OCI-LY7 (cell line): ENCODE measurements around the gene KAZN. TPM values are rescaled to one million over a fixed set of nuclear protein-coding genes. Genes with fewer than 3 reads are reported as not detected.

ENCODE experiments used
- BruUV-seq: library from RNA; stranded (reverse); fragments of 400-500 nt; replicated peaks from 2 replicates; lab custom pipeline; 2021; lab: Mats Ljungman, UMichigan
- CTCF ChIA-PET: fragments of 300-600 bp; sonication (Branson Sonifier 250); formaldehyde crosslinking; loops from one replicate; lab custom pipeline; 2022; ENCODE audit warnings: antibody characterized with exemption; ENCODE audit not compliant: unreplicated experiment; lab: Charles Lee
- POLR2A ChIA-PET: fragments of 300-600 bp; sonication (Branson Sonifier 250); formaldehyde crosslinking; loops from one replicate; lab custom pipeline; 2022; ENCODE audit warnings: antibody characterized with exemption; lab: Charles Lee
- DNase-seq: peaks from one replicate; pipeline ENCODE4 v3.0.0-alpha.2; 2015; ENCODE audit warnings: low spot score
- H2AFZ ChIP-seq: fragments of 200-600 bp; sonication (generic), shearing (Covaris generic); 2 replicates; pipeline ENCODE4 v1.6.1; 2014; ENCODE audit warnings: mild to moderate bottlenecking, antibody characterized with exemption, low read length, moderate library complexity
- H3K27ac ChIP-seq: fragments of 200-600 bp; sonication (generic); 2 replicates; pipeline ENCODE4 v1.5.1; 2014; ENCODE audit warnings: mixed run types, low read depth, mild to moderate bottlenecking, moderate library complexity, low read length, inconsistent platforms; ENCODE audit not compliant: poor library complexity, severe bottlenecking
- H3K36me3 ChIP-seq: fragments of 200-600 bp; sonication (generic); 2 replicates; pipeline ENCODE4 v1.6.1; 2014; ENCODE audit warnings: mild to moderate bottlenecking, antibody characterized with exemption, low read length, moderate library complexity, mixed read lengths; ENCODE audit not compliant: insufficient read depth
- H3K4me1 ChIP-seq: fragments of 200-600 bp; sonication (generic); 2 replicates; pipeline ENCODE4 v1.5.1; 2014; ENCODE audit warnings: mild to moderate bottlenecking, low read length; ENCODE audit not compliant: insufficient read depth, poor library complexity, severe bottlenecking
- H3K4me2 ChIP-seq: fragments of 200-600 bp; sonication (generic); 2 replicates; pipeline ENCODE4 v1.6.1; 2014; ENCODE audit warnings: mild to moderate bottlenecking, low read length
- H3K4me3 ChIP-seq: fragments of 200-600 bp; sonication (generic); 2 replicates; pipeline ENCODE4 v1.5.1; 2014; ENCODE audit warnings: mild to moderate bottlenecking, low read depth, low read length; ENCODE audit not compliant: poor library complexity, severe bottlenecking
- H3K79me2 ChIP-seq: fragments of 200-600 bp; sonication (generic); 2 replicates; pipeline ENCODE4 v1.6.1; 2016; ENCODE audit warnings: low read depth, mild to moderate bottlenecking, low read length, moderate library complexity, mixed read lengths; ENCODE audit not compliant: insufficient read depth
- H3K9me2 ChIP-seq: fragments of 200-600 bp; sonication (generic); 2 replicates; pipeline ENCODE4 v1.6.1; 2016; ENCODE audit warnings: mild to moderate bottlenecking, low read length, mixed read lengths; ENCODE audit not compliant: insufficient read depth
- H3K9me3 ChIP-seq: fragments of 200-600 bp; sonication (generic); 2 replicates; pipeline ENCODE4 v1.6.1; 2014; ENCODE audit warnings: mild to moderate bottlenecking, mixed run types, low read length, mixed read lengths
- H4K20me1 ChIP-seq: fragments of 200-600 bp; sonication (generic); 2 replicates; pipeline ENCODE4 v1.6.1; 2014; ENCODE audit warnings: mild to moderate bottlenecking, antibody characterized with exemption, low read length, moderate library complexity, mixed read lengths; ENCODE audit not compliant: insufficient read depth
- EZH2phosphoT487 ChIP-seq: fragments of 200-600 bp; sonication (generic); IDR thresholded peaks from 2 replicates; pipeline ENCODE4 v1.6.1; 2018; ENCODE audit warnings: low read depth, borderline replicate concordance, mild to moderate bottlenecking, mixed run types, antibody characterized with exemption, low read length, moderate library complexity, mixed read lengths
- intact Hi-C: fragments of 100-400 bp; cut with micrococcal nuclease; formaldehyde crosslinking; loops from one replicate; pipeline ENCODE4 v1.10.0; 2022; ENCODE audit not compliant: unreplicated experiment
- total RNA-seq, 2 experiments: library from RNA; depleted of rRNA in 1 of 2; stranded (reverse); fragments of >200 nt in 1 of 2; shearing (Covaris generic) in 1 of 2; gene quantifications; 2 replicates each; pipeline ENCODE4 v1.2.3, GENCODE V29; 2014 to 2022
- TF ChIP-seq, protein P1 (sequence below): fragments of 200-600 bp; sonication (generic); conservative IDR thresholded peaks from 2 replicates; pipeline ENCODE4 v1.5.1; 2014; ENCODE audit warnings: mild to moderate bottlenecking, antibody characterized with exemption, low read length, moderate library complexity, mixed read lengths

The KAZN gene
- total RNA-seq, 2 experiments from 2014 or later, result 0.40 to 2.4 TPM

- ChIA-PET CTCF (no interaction called here), POLR2A (no interaction called here)
- H3K36me3 ChIP-seq, result no peaks in the 10 kb centered on the region
- H3K27ac ChIP-seq, result no peak overlapping the region
- no peaks in the 10 kb centered on the region for H3K4me1 ChIP-seq
- no peak overlapping the region for H3K4me2 ChIP-seq
- H4K20me1 ChIP-seq, result no peaks in the 10 kb centered on the region
- no peak for TF ChIP-seq EZH2phosphoT487
- TF ChIP-seq, protein P1, sequence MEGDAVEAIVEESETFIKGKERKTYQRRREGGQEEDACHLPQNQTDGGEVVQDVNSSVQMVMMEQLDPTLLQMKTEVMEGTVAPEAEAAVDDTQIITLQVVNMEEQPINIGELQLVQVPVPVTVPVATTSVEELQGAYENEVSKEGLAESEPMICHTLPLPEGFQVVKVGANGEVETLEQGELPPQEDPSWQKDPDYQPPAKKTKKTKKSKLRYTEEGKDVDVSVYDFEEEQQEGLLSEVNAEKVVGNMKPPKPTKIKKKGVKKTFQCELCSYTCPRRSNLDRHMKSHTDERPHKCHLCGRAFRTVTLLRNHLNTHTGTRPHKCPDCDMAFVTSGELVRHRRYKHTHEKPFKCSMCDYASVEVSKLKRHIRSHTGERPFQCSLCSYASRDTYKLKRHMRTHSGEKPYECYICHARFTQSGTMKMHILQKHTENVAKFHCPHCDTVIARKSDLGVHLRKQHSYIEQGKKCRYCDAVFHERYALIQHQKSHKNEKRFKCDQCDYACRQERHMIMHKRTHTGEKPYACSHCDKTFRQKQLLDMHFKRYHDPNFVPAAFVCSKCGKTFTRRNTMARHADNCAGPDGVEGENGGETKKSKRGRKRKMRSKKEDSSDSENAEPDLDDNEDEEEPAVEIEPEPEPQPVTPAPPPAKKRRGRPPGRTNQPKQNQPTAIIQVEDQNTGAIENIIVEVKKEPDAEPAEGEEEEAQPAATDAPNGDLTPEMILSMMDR, result no peak
- no peaks in the 10 kb centered on the region for H3K9me3 ChIP-seq
- BruUV-seq, result no TSS peak
- H2AFZ ChIP-seq, result no peak overlapping the region
- no peaks in the 10 kb centered on the region for H3K79me2 ChIP-seq
- no peak overlapping the region for H3K4me3 ChIP-seq
- no peak for DNase-seq
- intact Hi-C loops, result no loop called here
- H3K9me2 ChIP-seq, result no peaks in the 10 kb centered on the region
These were observed 418.6 kb downstream of the KAZN start for GRCh38 chr1:15017120-15017519.

DNA sequence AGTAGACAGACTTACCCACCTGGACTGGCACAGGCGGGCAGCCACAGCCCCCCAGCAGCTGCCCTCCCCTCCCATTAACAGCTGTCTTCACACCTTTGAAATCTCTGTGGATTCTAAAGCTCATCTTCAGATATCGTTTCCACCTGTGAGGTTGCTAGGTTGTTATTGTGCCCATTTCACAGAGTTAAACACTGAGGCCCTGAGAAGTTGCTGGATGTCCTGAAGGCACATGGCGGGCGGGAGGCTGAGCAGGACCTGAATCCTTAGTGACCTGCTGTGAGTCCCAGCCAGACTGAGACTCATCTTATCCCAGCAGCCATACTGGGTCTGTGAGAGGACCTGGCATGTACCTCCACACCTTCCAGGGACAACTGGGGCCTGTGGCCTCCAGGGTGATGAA, 420.3 kb downstream of the KAZN start:
- Histone ChIP-seq H3K79me2 (no peaks in the 10 kb centered on the region), H3K36me3 (no peaks in the 10 kb centered on the region), H3K9me2 (no peaks in the 10 kb centered on the region), H4K20me1 (no peaks in the 10 kb centered on the region), H3K27ac (no peak overlapping the region), H3K9me3 (no peaks in the 10 kb centered on the region), H3K4me1 (no peaks in the 10 kb centered on the region), H2AFZ (no peak overlapping the region), H3K4me3 (no peak overlapping the region), H3K4me2 (no peak overlapping the region)
- BruUV-seq, result no TSS peak
- CTCF ChIA-PET, result no interaction called here
- no peak for TF ChIP-seq EZH2phosphoT487
- TF ChIP-seq, protein P1, result no peak
- no peak for DNase-seq
- POLR2A ChIA-PET, result no interaction called here
- intact Hi-C loops, result no loop called here

DNA sequence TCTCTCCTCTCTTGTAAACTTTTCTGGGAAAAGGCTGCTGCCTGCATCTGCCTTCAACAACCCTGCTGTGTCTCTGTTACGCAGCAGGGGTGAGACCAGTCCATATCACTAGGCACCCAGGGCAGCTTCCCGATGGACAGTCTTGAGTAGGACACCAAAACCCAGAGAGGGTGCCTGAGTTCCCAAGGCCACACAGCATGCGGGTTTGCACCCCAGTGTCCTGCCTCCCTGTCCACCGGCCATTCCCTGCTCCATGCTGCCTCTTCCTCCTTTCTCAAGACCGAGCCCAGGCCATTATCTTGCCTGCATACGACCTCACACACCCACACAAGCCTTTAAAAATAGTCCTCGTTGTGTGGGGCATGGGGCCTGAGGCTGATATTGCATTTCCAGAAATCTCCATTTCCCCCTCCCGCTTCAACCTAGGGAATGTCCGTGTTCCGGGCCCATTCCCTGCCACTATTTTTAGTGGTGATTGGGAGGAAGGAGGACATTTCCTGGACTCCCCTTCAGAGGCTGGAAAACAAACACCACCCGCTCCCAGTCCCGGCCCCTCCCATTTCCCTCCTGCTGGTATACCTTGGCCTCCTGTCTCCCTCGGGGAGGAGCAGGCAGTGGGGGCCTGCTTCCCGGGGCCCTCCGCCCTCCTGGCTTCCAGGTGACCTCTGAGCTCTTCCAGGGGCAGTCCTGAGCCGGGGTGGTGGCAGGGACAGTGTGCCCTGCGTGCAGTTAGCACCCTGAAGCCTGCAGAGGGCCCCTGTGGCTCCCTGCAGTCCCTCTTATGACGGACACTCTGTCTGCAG, 422.7 kb downstream of the KAZN start:
- Histone ChIP-seq H3K9me2 (no peaks in the 10 kb centered on the region), H2AFZ (no peak overlapping the region), H3K4me1 (no peaks in the 10 kb centered on the region), H3K4me2 (no peak overlapping the region), H3K4me3 (no peak overlapping the region), H3K9me3 (no peaks in the 10 kb centered on the region), H3K36me3 (no peaks in the 10 kb centered on the region), H3K79me2 (no peaks in the 10 kb centered on the region), H3K27ac (no peak overlapping the region), H4K20me1 (no peaks in the 10 kb centered on the region)
- intact Hi-C loops, result loop anchor here (10.0 kb wide), 1 partner anchor 456 kb away; no protein-coding TSS in a partner anchor
- no peak for DNase-seq
- CTCF ChIA-PET, result no interaction called here
- BruUV-seq, result no TSS peak
- POLR2A ChIA-PET, result no interaction called here
- no peak for TF ChIP-seq EZH2phosphoT487
- TF ChIP-seq, protein P1, result no peak
